GM12873 (cell line): Measurements from ENCODE around the gene OGN.

Experiments
- CTCF ChIP-seq: IDR thresholded peaks from 2 replicates; pipeline ENCODE4 v1.5.1; 2012; ENCODE audit warnings: low read depth, mild to moderate bottlenecking, moderate library complexity, low read length, control low read depth; ENCODE audit not compliant: insufficient read depth; ENCODE audit errors: missing control alignments

Gene OGN

GRCh38 chr9:92423612-92424011, 19.2 kb upstream of the OGN start:
- TF ChIP-seq CTCF: no peak

GRCh38 chr9:92422611-92423338, 18.4 kb upstream of the OGN start:
- TF ChIP-seq CTCF: no peak

GRCh38 chr9:92414566-92414965, 10.2 kb upstream of the OGN start:
- TF ChIP-seq CTCF: no peak

- no peak for TF ChIP-seq CTCF
These were observed 4.5 kb upstream of the OGN start for GRCh38 chr9:92408747-92409478.

- no peak for TF ChIP-seq CTCF
These were observed 3.4 kb upstream of the OGN start for GRCh38 chr9:92407818-92408217.

GRCh38 chr9:92406477-92406876, 2.1 kb upstream of the OGN start:
- no peak for TF ChIP-seq CTCF

- TF ChIP-seq CTCF: no peak
These were observed 1.4 kb upstream of the OGN start for GRCh38 chr9:92405818-92406217.
